ENCODE measurements around the gene KIF14.
"Not testable (repeated sequence)": the region's sequence is repeated elsewhere in the genome, so short reads cannot be mapped to it uniquely, and the experiment has no call there.

Gene KIF14

GRCh38 chr1:200528858-200529606 lies 91.5 kb downstream of the KIF14 start:
- TF ChIP-seq CTCF (IDR thresholded peaks at IDR 0.05; ENCODE audit: low read depth, low read length), result no peak
- TF ChIP-seq, protein P1, sequence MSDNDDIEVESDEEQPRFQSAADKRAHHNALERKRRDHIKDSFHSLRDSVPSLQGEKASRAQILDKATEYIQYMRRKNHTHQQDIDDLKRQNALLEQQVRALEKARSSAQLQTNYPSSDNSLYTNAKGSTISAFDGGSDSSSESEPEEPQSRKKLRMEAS (IDR thresholded peaks at IDR 0.05; ENCODE audit: low read depth, low read length), result no peak
- no peak for TF ChIP-seq MYC (IDR thresholded peaks at IDR 0.05; ENCODE audit: low read depth, low read length)
- TF ChIP-seq POLR2A (IDR thresholded peaks at IDR 0.05; ENCODE audit: extremely low read depth, insufficient read length), result no peak
- H3K4me3 ChIP-seq (ENCODE audit: low read depth, low read length), result no peak overlapping the region

DNA sequence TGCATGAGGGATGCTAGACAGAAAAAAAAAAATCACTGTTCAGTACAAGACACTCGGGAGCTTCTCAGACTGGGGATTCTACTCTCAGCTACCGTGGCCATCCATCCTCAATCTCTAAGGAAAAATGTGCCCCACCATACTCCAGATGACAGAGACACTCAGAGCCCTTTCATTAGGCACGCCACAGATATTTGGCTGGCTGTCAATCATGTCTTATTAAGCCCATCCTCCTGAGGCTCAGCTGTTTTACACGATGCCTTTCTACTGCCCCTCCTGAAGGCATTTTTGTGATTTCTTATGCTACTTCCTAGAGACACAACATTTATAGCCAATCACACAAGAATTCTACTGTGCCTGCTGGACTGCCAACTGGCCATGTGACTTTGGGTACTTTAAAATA lies 92.9 kb downstream of the KIF14 start:
- H3K4me3 ChIP-seq (ENCODE audit: low read depth, low read length), result no peak overlapping the region
- TF ChIP-seq CTCF (IDR thresholded peaks at IDR 0.05; ENCODE audit: low read depth, low read length), result no peak
- TF ChIP-seq, protein P1 (IDR thresholded peaks at IDR 0.05; ENCODE audit: low read depth, low read length), result no peak
- TF ChIP-seq MYC (IDR thresholded peaks at IDR 0.05; ENCODE audit: low read depth, low read length), result no peak
- TF ChIP-seq POLR2A (IDR thresholded peaks at IDR 0.05; ENCODE audit: extremely low read depth, insufficient read length), result no peak
- DNase-seq (ENCODE audit: low read depth), result no peak

More at GRCh38 chr1:200528858-200529606, 91.5 kb downstream of the KIF14 start:
- DNase-seq (ENCODE audit: low read depth), result no peak

- H3K4me3 ChIP-seq (ENCODE audit: low read depth, low read length), result no peak overlapping the region
- no peak for DNase-seq (ENCODE audit: low read depth)
- TF ChIP-seq, protein P1 (IDR thresholded peaks at IDR 0.05; ENCODE audit: low read depth, low read length), result no peak
- TF ChIP-seq MYC (IDR thresholded peaks at IDR 0.05; ENCODE audit: low read depth, low read length), result no peak
- TF ChIP-seq CTCF (IDR thresholded peaks at IDR 0.05; ENCODE audit: low read depth, low read length), result no peak
- TF ChIP-seq POLR2A (IDR thresholded peaks at IDR 0.05; ENCODE audit: extremely low read depth, insufficient read length), result no peak
Observed at GRCh38 chr1:200526709-200527612, 93.6 kb downstream of the KIF14 start.

DNA sequence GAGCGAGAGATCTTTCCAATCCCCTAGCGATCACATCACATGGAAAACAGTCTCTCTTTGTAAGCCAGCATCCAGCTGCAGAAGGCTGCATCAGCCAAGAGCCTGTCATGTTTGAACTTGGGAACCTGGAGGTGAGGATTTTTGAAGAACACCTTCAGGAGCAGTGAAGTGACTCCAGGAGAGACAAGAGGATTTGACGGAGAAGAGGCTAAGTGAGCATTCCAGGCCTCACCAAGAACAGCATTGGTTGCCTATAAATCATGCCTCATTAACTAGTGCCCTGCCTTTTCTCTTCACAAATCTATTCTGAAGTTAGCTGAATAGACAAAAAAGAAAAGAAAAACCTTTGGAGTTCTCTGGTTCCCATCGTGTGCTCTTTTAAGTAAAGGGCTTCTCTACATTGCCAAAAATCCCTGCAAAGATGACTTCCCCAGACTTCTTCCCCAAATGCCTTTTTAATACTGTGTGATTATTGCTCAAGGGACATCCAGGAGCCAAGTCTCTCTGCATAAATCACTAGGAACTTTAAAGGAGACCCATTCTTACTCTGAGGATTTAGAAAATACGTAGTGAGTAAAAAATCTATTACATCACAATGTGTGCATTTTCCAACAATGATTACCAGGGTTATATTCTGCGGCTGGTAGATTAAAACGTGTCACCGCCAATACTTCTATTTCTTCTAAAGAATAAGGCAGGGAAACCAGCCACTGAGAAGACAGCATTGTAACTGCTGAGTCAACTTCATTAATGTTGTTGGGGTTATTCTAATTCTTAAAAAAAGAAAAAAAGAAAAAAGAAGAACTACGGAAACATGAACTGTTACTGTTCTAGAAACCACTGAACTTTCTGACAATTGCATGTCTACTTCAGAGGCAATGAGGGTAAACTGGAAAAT lies 95.2 kb downstream of the KIF14 start:
- no peak for DNase-seq (ENCODE audit: low read depth)
- H3K4me3 ChIP-seq (ENCODE audit: low read depth, low read length), result no peak overlapping the region
- TF ChIP-seq CTCF (IDR thresholded peaks at IDR 0.05; ENCODE audit: low read depth, low read length) (no peak), MYC (IDR thresholded peaks at IDR 0.05; ENCODE audit: low read depth, low read length) (no peak), POLR2A (IDR thresholded peaks at IDR 0.05; ENCODE audit: extremely low read depth, insufficient read length) (no peak)
- TF ChIP-seq, protein P1 (IDR thresholded peaks at IDR 0.05; ENCODE audit: low read depth, low read length), result no peak

DNA sequence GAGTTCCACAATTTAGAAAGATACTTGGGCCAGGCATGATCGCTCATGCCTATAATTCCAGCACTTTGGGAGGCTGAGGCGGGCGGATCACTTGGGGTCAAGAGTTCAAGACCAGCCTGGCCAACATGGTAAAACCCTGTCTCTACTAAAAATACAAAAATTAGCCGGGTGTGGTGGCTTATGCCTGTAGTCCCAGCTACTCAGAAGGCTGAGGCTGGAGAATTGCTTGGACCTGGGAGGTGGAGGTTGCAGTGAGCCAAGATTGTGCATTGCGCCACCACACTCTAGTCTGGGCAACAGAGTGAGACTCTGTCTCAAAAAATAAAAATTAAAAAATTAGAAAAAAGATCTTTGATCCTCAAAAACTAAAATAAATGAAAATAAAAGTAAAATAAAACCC lies 96.0 kb downstream of the KIF14 start:
- not testable (repeated sequence) for DNase-seq (ENCODE audit: low read depth); H3K4me3 ChIP-seq (ENCODE audit: low read depth, low read length)
